HG02588 (cell line): ENCODE data around the gene CYCS.
"Not testable (repeated sequence)": the region's sequence is repeated elsewhere in the genome, so short reads cannot be mapped to it uniquely, and the experiment has no call there.

Experiments used
- ATAC-seq: cut with Tn5 transposase; IDR thresholded peaks from one replicate; pipeline ENCODE4 v1.9.1; 2021; ENCODE audit warnings: mild to moderate bottlenecking, moderate library complexity; ENCODE audit not compliant: unreplicated experiment

Gene CYCS

DNA sequence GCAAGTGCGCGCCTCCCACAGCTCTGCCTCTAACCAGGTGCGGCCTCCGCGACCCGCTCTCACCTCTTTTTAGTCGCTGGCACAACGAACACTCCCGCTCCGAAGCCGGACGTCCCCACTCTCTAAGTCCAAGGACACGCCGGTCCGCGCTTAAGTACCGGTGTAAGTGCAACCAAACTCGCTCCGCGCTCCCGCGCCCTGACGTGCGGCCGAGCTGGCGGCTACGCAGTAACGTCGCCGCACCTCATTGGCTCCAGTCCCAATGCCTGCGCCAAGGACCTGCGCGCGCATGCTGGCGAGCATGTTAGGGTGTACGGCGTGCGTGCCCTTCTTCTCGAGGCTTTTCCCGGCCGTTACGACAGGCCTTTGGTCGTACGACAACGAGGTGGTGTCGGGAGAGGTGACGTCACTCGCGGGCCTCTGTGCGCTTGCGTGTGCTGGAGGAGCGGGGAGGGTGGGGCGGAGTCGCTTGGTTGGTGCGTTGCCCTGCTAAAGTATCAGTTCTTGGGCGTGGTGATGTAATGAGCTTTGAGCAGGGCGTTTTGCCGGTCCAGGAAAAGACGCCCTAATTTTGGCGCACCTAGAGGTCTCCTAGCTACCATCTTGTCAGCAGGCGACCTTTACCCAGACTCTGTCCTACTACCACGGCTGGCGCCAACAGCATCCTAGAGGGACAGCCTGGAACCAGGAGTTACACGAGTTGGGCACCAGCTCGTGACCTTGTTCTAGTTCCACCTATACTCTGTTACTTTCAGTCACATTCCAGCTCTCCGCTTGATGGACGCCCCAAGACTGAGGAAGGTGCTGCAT lies at the start of gene CYCS:
CYCS (minus strand) TSS at position 124 of the 810 bp plus-strand sequence. CDS start 1,141 bp downstream, outside the sequence.
- peak; percentile 95 for ATAC-seq

DNA sequence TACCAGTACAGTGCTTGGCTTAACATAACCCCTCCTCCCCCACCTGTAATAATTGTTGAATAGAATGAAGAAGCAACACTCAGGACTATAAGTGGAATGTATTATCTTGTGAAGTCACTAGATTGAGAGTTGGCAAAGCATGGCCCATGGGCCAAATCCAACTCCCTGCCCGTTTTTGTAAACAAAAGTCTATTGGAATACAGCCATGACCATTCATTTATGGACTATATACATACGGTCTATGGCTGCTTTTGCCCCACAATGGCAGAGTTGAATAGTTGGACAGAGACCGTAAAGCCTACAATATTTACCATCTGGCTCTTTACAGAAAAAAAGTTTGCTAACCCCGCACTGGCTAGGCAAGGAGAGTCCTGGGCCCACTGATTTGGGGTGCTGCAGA lies 48.1 kb upstream of the CYCS start:
- no peak for ATAC-seq

DNA sequence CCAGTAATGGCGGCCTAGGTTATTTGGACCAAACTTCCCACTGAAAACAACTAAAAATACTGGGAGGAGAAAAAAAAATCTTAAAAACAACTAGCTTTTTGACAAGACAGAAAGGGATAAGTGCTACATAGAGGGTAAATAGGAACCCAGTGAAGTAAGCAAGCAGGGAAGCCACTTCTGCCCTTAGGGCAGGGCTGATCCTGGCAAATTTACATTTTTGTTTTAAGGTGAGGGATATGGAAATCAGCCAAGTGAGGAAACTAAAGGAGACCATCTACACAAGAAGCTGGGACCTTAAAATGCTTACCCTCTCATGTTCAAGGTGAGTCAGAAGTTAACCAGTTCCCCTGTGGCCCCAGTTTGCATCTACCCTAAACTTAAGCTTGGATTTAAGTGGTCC lies 46.5 kb upstream of the CYCS start:
- no peak for ATAC-seq

DNA sequence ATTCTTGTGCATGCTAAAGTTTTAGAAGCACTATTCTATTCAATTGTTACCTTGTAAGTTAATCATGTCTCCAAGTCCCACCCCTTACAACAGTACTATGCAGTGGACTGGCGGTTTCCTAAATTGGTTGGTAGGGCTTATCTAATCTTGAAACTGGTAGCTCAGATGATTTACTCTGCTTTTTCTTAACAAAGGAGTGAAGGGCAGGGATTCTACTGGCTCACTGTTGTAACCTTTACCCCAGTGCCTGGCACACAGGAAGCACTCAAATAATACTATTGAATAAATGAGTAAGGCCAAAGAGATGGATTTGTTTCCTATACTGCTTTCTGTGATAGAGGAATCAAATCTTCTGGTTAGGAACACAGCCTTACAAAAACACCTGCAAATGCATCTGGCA lies 46.0 kb upstream of the CYCS start:
- ATAC-seq, result no peak

DNA sequence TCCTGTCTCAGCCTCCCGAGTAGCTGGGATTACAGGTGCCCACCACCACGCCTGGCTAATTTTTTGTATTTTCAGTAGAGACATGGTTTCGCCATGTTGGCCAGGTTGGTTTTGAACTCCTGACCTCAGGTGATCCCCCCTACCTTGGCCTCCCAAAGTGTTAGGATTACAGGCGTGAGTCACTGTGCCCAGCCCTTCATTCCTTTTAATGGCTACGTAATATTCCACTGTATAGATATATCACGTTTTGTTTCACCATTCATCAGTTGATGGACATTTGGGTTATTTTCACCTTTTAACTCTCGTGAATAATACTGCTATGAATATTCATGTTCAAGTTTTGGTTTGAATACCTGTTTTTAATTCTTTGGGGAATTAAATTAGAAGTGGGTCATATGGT lies 44.6 kb upstream of the CYCS start:
- ATAC-seq, result no peak

DNA sequence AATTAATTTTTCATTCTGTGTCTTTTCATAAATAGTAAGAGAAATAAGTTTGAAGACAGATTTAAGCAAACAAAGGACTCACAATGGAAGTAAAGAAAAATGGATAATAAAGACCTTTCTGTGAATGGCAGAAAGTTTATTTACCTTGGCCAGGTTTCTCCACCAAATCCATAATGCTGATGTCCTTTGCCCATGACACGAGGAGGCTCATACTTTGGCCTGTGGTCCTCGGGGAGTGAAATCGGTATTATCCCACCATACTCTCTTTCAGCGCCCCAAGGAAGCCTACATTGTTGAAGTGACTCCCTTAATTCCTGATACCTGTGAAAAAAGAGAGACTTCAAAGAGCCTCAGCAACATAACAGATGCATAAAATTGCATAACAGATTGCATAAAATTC lies 43.1 kb upstream of the CYCS start:
- ATAC-seq, result no peak

DNA sequence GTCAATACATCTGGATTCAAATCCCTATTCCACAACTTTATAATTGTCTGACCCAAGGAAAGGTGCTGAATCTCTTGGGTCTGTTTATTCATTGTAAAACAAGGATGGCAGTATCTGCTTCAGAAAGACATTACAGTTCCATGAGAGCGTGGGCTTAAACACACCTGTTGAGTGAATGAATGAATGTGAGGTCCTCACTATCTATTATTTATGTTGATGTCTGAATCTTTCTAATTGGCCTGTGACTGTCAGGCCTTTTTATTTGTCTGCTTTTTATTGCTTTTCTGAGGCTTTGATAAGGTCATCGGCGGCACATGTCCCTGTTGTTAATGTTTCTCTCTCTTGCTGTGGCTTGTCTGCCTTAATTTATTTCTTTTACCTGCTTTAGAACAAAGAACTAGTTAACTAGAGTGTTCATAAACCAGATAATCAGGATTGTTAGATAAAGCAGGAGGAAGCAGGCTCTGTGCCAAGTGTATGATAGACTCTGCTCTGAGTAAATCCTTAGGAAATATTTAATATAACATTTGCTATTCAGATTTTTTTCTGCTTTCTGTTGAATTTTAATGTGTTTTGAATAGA lies 42.3 kb upstream of the CYCS start:
- ATAC-seq, result no peak

DNA sequence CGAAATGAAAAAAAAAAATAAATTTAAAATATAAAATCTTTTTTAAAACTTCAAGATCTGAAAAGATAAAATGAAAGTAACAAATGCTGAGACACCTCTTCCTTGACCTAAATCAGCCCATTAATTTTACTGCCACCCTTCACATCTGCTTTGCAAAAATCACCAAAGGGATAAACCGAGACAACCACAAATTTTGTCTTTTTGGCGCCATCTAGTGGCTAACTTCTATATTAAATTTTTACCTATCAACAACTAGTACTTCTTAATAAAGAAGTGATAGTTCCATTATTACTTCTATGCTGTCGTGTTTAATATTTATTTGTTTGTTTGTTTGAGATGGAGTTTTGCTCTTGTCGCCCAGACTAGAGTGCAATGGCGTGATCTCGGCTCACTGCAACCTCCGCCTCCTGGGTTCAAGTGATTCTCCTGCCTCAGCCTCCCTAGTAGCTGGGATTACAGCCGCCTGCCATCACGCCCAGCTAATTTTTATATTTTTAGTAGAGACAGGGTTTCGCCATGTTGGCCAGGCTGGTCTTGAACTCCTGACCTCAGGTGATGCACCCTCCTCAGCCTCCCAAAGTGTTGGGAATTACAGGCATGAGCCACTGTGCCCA lies 35.0 kb upstream of the CYCS start:
- not testable (repeated sequence) for ATAC-seq

DNA sequence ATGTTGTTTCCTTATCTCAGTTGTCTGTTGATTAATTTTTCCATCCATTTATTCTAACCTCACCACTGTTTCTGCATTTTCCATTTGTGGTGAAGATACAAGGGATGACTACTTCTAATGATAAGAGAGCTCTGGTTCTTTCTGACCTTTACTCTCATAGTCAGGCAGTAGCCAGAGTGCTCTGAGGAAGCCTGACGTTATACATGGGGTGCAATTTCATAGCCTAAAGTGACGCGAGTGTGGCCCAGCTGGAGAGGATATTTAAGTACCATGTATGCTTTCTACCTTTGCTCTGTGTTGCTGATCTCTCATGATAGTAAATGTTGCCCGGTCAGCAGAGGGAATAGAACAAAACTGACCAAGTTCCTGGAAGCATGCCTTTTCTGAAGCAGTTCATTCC lies 33.9 kb upstream of the CYCS start:
- no peak for ATAC-seq

DNA sequence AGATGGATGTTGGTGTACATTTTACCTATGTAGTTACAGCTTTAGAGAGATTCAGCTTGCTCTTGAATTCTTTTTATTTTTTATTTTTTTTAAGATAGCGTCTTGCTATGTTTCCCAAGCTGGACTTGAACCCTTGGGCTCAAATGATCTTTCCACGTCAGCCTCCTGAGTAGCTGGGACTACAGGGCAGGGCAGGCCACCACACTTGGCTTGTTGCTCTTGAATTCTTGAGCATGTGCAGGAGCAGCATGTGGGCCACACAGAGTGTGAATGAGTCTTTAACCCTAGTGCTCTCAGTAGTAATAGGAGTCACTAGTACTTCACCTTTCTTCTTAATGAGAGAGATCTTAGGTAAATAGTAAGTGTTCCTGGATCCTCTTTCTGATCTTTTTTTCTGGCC lies 26.7 kb upstream of the CYCS start:
- no peak for ATAC-seq

DNA sequence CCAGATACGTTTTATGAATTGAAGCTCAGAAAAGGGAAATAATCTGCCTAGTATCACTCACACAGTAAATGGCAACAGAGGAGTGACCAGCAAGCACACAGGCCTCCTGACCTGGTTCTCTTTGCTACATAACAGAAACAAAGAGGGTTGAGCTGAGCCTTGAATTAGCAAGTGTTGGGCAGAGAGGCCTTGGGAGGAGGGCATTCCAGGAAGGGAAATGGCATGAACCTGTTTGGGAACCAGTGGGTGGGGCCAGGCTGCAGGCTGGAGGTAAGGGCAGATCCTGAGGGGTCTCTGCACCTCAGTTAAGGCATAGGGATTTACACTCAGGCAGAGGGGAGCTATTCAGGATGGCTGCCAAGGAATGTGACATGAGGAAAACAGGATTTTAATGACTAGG lies 24.8 kb upstream of the CYCS start:
- no peak for ATAC-seq

DNA sequence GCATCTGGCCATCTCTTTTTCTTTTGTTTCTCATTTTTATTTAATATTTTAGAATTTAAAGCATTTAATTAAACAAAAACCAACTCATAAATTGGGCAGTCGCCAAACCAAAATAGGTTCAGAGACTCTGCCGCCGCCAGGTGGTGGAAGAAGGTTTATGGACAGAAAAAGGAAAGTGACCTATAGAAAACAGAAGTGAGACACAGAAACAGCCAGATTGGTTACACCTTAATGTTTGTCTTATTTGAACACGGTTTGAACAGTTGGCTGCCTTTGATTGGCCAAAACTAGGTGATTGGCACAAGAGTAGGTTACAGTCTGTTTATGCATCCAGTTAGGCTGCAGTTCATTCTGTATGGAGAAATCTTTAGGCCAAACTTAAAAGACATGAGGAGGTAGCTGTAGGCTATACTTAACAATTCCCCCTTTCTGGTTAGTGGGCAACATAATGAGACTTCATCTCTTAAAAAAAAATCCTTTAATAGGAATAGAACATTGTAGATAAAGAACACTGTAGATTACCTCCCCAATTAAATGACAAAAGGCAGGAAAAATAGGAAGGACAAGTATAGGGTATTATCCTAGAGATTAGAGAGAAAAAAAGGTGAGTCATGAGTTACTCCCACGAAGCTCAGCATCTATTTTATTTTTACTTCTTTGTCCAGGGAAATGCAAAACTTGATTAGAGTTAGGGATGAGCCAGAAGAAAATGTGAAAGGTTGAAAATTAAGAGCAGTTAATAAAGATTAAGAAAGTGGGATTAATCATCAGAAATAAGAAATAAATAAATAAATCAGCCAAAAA lies 23.9 kb upstream of the CYCS start:
- ATAC-seq, result no peak

DNA sequence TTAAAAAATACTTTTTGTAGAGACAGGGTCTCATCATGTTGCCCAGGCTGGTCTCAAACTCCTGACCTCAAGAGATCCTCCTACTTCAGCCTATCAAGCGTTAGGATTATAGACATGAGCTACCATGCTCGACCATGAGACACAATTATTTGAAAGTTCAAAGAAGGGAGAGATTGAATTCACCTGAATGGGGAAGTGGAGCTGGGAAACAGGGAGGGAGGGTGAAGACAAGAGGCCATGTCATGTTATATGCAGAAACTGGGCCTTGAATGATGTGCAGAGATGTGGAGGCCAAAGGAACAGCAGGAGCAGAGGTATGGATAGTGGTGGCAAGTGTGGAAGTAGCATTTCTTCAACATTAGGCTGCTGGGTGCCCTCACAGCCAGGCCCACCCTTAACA lies 18.7 kb upstream of the CYCS start:
- ATAC-seq, result no peak

DNA sequence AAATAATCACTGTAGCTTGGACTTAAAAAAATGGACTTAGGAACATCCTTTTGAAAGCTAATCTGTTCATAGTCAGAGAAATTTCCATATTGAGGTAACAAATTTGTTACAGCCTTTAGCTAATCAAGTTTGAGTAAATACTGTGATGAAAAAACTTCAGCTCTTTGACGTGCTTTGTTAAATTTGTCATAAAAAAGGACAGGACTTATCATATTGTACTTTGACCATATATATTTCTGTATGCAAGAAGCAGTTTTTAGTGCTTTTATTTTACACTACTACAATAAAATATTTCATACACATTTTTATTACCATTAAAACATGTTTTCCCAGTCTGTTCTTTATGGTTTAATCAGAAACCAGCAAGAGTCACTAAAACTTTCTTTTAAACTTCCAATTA lies 14.5 kb upstream of the CYCS start:
- ATAC-seq, result no peak

DNA sequence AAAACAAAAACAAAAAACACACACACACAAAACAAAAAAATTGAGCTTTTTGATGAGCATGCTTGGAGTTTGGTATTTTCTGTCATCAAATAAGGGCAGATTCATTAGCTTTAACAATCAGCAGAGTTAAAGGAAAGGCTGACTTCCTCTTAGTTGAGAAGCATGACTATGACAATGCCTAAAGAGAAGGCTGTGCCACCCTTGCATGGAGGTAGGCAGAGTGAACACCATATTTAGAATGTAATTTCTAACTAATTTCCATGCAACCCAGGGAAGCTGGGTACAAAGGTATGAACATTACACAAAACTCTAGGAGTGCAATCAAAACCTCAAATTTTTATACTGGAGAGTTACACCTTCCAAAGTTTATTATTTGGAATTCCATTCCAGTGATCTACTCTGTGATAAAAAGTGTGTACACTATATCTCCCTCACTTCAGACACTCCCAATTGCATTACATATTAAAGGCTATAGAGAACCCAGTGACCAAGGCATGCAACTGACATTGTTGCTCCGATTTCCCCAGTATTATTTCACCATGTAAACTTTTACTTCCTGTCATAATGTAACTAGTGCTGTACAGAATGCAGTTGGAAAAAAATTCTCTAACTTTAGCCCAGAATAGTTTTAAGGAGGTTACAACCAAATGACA lies 9.4 kb upstream of the CYCS start:
- ATAC-seq, result no peak

DNA sequence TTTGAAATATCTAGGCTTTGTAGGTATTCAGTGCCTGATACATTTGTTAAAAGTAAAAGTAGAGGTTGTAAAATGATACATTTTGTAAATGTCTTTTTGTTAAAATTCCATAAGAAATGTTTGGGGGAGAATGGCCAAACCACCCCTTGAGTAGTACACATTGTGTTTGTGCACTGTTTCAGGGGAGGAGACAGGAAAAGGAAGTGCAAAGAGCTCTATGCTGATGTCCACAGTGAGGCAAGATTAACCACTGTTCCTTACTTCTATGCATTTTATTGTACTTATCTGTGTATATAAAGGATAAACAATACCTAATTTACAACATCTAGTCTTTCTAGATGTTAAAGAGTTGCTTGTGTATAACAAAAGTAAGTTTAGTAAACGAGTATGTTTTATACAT lies 7.4 kb upstream of the CYCS start:
- ATAC-seq, result no peak

DNA sequence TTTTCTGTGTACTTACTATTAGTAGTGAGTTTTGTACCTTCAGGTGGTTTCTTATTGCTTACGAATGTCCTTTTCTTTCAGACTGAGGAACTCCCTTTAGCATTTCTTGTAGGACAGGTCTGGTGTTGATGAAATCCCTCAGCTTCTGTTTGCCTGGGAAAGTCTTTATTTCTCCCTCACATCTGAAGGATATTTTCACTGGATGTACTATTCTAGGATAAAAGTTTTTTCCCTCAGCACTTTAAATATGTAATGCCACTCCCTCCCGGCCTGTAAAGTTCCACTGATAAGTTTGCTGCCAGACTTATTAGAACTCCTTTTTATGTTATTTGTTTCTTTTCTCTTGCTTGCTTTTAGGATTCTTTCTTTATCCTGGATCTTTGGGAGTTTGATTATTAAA lies 1.7 kb upstream of the CYCS start:
- ATAC-seq, result no peak

DNA sequence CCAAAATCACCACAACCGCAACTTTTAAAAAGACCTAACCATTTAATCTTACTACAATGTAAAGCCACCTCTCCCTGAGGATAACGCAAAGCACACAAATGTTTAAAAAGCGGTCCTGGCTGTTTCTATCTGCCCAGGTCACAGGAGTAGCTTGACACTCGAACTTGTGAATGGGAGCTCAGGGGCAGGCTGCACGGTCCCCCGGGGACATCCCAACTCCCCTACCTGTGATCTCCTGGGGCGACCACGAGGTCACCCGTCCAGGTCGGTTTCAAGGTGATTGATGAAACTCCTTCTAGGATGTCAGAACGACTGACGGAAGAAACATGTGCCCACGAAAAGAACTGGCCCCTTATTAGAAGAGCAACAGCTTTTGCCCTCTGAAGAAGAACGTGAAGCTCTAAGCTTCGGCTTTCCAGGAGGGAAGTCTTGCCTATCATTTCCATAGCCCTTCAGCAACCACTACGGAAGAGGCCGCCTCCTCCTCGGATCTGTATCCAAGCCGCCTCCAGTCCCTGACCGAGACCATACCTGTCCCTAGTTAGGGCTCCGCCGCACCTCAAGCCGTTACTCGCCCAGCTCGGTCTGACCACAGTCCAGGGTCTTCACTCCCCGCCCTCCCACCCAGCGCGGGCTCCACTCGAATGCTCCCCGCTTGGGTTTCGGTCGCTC lies 459 bp downstream of the CYCS start:
- peak; percentile 11 for ATAC-seq

DNA sequence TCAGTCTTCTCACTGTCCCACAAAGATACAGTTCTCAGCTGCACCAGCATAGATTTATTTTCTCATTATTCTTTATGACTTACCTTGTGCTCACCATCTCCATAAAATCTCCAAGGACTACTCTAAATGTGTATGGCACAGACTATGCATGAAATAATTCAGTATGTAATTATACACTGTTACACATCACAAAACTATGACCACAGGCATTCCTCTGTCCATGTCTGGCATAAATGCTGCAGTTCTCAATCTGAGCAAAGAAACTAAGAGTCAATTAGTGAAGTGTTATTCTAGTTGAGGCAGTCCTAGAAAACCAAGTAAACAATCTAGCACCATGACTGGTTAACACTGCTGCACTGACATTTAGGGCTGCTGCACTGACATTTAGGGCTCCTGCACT lies 2.7 kb downstream of the CYCS start:
- ATAC-seq, result no peak

DNA sequence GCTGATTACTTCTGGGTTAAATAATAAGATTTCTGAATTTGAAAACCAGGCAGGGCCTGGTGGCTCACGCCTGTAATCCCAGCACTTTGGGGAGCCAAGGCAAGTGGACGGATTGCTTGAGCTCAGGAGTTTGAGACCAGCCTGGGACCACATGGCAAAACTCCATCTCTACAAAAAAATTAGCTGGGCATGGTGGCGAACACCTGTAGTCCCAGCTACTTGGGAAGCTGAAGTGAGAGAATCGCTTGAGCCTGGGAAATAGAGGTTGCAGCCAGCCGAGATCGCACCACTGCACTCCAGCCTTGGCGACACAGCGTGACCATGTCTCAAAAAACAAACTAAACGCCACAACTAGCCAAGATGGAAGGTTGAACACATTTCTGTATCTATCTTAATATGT lies 3.5 kb downstream of the CYCS start:
- ATAC-seq, result no peak
